Measurements from ENCODE around the gene DDC. TPM values are rescaled to one million over a fixed set of nuclear protein-coding genes. Genes with fewer than 3 reads are reported as not detected.

Gene DDC
- total RNA-seq, 4 donors from 2014 or later, result not detected

GRCh38 chr7:50512384-50512783, 52.8 kb downstream of the DDC start:
- Histone ChIP-seq H3K9me3 (no peaks in the 10 kb centered on the region), H3K27ac (replicated peaks in 1 of 4) (no peak overlapping the region), H3K27me3 (peaks cover 0 to 20% (median 0%) of the 10 kb centered on the region in 4 donors), H3K4me1 (no peaks in the 10 kb centered on the region), H3K4me3 (no peak overlapping the region), H3K36me3 (no peaks in the 10 kb centered on the region)
- DNase-seq (ENCODE audit: extremely low spot score), result no peak
- intact Hi-C loops (cut with DNase I), result no loop called here
- TF ChIP-seq POLR2A (IDR thresholded peaks at IDR 0.05; ENCODE audit: low read depth), result no peak
- no peak for TF ChIP-seq POLR2AphosphoS5 (IDR thresholded peaks at IDR 0.05)
- TF ChIP-seq EP300 (IDR thresholded peaks at IDR 0.05), result no peak
- no peak for TF ChIP-seq CTCF (IDR thresholded peaks at IDR 0.05)

GRCh38 chr7:50509459-50509858, 55.7 kb downstream of the DDC start:
- 78% methylated on average over 2 of the region's 2 CpGs for WGBS
- intact Hi-C loops (cut with DNase I), result no loop called here
- no peaks in the 10 kb centered on the region for H3K9me3 ChIP-seq
- peaks cover 0 to 20% (median 0%) of the 10 kb centered on the region in 4 donors for H3K27me3 ChIP-seq
- H3K4me1 ChIP-seq, result no peaks in the 10 kb centered on the region
- no peaks in the 10 kb centered on the region for H3K36me3 ChIP-seq
- DNase-seq (ENCODE audit: extremely low spot score), result no peak
- no peak overlapping the region for H3K27ac ChIP-seq (replicated peaks in 1 of 4)
- no peak overlapping the region for H3K4me3 ChIP-seq
- no peak for TF ChIP-seq CTCF (IDR thresholded peaks at IDR 0.05)
- TF ChIP-seq POLR2AphosphoS5 (IDR thresholded peaks at IDR 0.05), result no peak
- TF ChIP-seq EP300 (IDR thresholded peaks at IDR 0.05), result no peak
- no peak for TF ChIP-seq POLR2A (IDR thresholded peaks at IDR 0.05; ENCODE audit: low read depth)

- DNase-seq (ENCODE audit: extremely low spot score), result no peak
- no peak overlapping the region for H3K27ac ChIP-seq (replicated peaks in 1 of 4)
- H3K27me3 ChIP-seq, result peaks cover 0 to 18% (median 0%) of the 10 kb centered on the region in 4 donors
- H3K36me3 ChIP-seq, result no peaks in the 10 kb centered on the region
- intact Hi-C loops (cut with DNase I), result no loop called here
- H3K9me3 ChIP-seq, result no peaks in the 10 kb centered on the region
- H3K4me1 ChIP-seq, result peaks cover 0 to under 1% (median 0%) of the 10 kb centered on the region in 4 donors
- H3K4me3 ChIP-seq, result no peak overlapping the region
- WGBS, result 86% methylated on average over 3 of the region's 5 CpGs
- TF ChIP-seq CTCF (IDR thresholded peaks at IDR 0.05), result no peak
- TF ChIP-seq POLR2AphosphoS5 (IDR thresholded peaks at IDR 0.05), result no peak
- no peak for TF ChIP-seq EP300 (IDR thresholded peaks at IDR 0.05)
- no peak for TF ChIP-seq POLR2A (IDR thresholded peaks at IDR 0.05; ENCODE audit: low read depth)
Measured at GRCh38 chr7:50508471-50508943, 56.7 kb downstream of the DDC start.

GRCh38 chr7:50507898-50508470, 57.2 kb downstream of the DDC start:
- 75% methylated on average over 5 of the region's 7 CpGs for WGBS
- Histone ChIP-seq H3K36me3 (no peaks in the 10 kb centered on the region), H3K4me1 (peaks cover 1 to 6% (median 3%) of the 10 kb centered on the region in 4 donors), H3K27ac (replicated peaks in 1 of 4) (no peak overlapping the region), H3K4me3 (no peak overlapping the region), H3K27me3 (peaks cover 0 to 13% (median 0%) of the 10 kb centered on the region in 4 donors), H3K9me3 (no peaks in the 10 kb centered on the region)
- no peak for DNase-seq (ENCODE audit: extremely low spot score)
- intact Hi-C loops (cut with DNase I), result no loop called here
- TF ChIP-seq CTCF (IDR thresholded peaks at IDR 0.05) (no peak), POLR2A (IDR thresholded peaks at IDR 0.05; ENCODE audit: low read depth) (no peak), POLR2AphosphoS5 (IDR thresholded peaks at IDR 0.05) (no peak), EP300 (IDR thresholded peaks at IDR 0.05) (no peak)

Data from esophagus muscularis mucosa (tissue), 4 donors.